Heart right ventricle (tissue), 16 donors: ENCODE results near the gene TEN1. TPM values are rescaled to one million over a fixed set of nuclear protein-coding genes. Genes with fewer than 3 reads are reported as not detected.
A peak's percentile ranks its signal among the peaks of the same experiment; 100 is the strongest.
"Not testable (repeated sequence)": the region's sequence is repeated elsewhere in the genome, so short reads cannot be mapped to it uniquely, and the experiment has no call there.

Source experiments
- ATAC-seq, 8 donors: fragments of 200-7000 bp; cut with Tn5 transposase; one replicate each; pipeline ENCODE4 v1.9.1; 2020; ENCODE audit warnings: mild to moderate bottlenecking in 8 of 8, moderate library complexity in 8 of 8, moderate number of reproducible peaks in 1 of 8
- DNase-seq, 2 donors: peaks; one replicate each; pipeline ENCODE4 v3.0.0-alpha.2; 2020
- H3K27ac ChIP-seq, 10 donors: fragments of 200-600 bp; sonication (generic) in 2 of 10; one replicate each; pipeline versions ENCODE4 v1.5.0 to v1.8.0; 2020 to 2022; ENCODE audit warnings: mild to moderate bottlenecking in 3 of 10
- H3K27me3 ChIP-seq, 7 donors: fragments of 200-600 bp; one replicate each; pipeline ENCODE4 v1.8.0; 2021 to 2022; ENCODE audit warnings: mild to moderate bottlenecking in 2 of 7
- H3K36me3 ChIP-seq, 9 donors: fragments of 200-600 bp; sonication (generic) in 1 of 9; one replicate each; pipeline versions ENCODE4 v1.5.0 to v1.8.0; 2020 to 2022; ENCODE audit warnings: mild to moderate bottlenecking in 2 of 9
- H3K4me1 ChIP-seq, 9 donors: fragments of 200-600 bp; sonication (generic) in 1 of 9; one replicate each; pipeline versions ENCODE4 v1.5.0 to v1.8.0; 2020 to 2022; ENCODE audit warnings: mild to moderate bottlenecking in 4 of 9
- H3K4me3 ChIP-seq, 10 donors: fragments of 200-600 bp; sonication (generic) in 2 of 10; one replicate each; pipeline versions ENCODE4 v1.5.0 to v1.8.0; 2020 to 2022; ENCODE audit warnings: mild to moderate bottlenecking in 7 of 10, moderate library complexity in 2 of 10
- H3K9me3 ChIP-seq, 11 donors: fragments of 200-600 bp in 10 of 11; sonication (generic) in 2 of 11; one replicate each; pipeline versions ENCODE4 v1.5.0 to v1.8.0; 2013 to 2022; ENCODE audit warnings: mild to moderate bottlenecking in 2 of 11, control low read depth in 1 of 11, moderate library complexity in 1 of 11
- WGBS, 2 donors: extraction: QIAGEN DNeasy Blood & Tissue Kit; methylation state at CpG; one replicate each; pipeline ENCODE4 v1.1.7; 2013; ENCODE audit warnings: inconsistent platforms in 1 of 2; 5-methylcytosine and 5-hydroxymethylcytosine counted together
- intact Hi-C, 10 donors: fragments of 100-400 bp; cut with DNase I; formaldehyde crosslinking; loops; one replicate each; pipeline versions ENCODE4 v1.11.1 to v1.14.2; 2022
- polyA plus RNA-seq, 2 donors: library from polyadenylated mRNA; stranded (reverse); fragments of 200-250 nt; gene quantifications; one replicate each; pipeline ENCODE4 v1.2.3, GENCODE V29; 2013
- total RNA-seq, 10 donors: library from RNA; stranded (reverse); fragmentation: NEBNext Ultra II Directional in 3 of 10; extraction: Animal tissue kit (Norgen Biotek cat#: 25700) in 3 of 10; gene quantifications; one replicate each; pipeline versions ENCODE4 v1.2.1 to v1.2.4, GENCODE V29; 2021 to 2023
- TF ChIP-seq, protein P1 (sequence below), 9 donors: fragments of 200-600 bp; sonication (generic) in 2 of 9; IDR thresholded peaks; one replicate each; pipeline versions ENCODE4 v1.5.0 to v1.8.0; 2021 to 2022; ENCODE audit warnings: antibody characterized with exemption in 9 of 9, mild to moderate bottlenecking in 5 of 9, moderate library complexity in 1 of 9
- donor health status: Arrhythmogenic right ventricular cardiomyopathy.
- donor health status: ischemic (EF 13 %, LVEDD 7.1; RV severe dilation, severe dysfunction).
- donor health status: healthy with polysubstance abuse.
- donor health status: DM: no; HTN: yes; CAD: no.
- donor health status: DM: no; HTN: no; CAD: no.
- donor health status: ischemic (EF 25% LVEDD 6.9; RV normal size, moderate dysfunction).
- donor health status: ischemic (EF 25% LVEDD 5.7; RV mildly dilated, moderate dysfunction).
- donor health status: healthy.
- donor health status: DM: yes; HTN: yes; CAD: no.
- donor health status: Ischemic cardiomyopathy.
- donor health status: ischemic (EF 35%, LVEDD 5.7; RV mildly dilated, moderate dysfunction).
- donor health status: nonischemic (EF 11% LVEDD 7.7; RV severe dilation, severe dysfunction).
- donor health status: DM: yes; HTN: yes; CAD: no.
- donor health status: PGD.
- donor health status: ischemic (EF 29% LVEDD 5.4; RV normal size, mild dysfunction).
- donor health status: nonischemic (EF 23%, LVEDD 6.1; RV moderate dilation, normal function).

TEN1 gene
- total and polyA plus RNA-seq, 12 donors: 4.4 to 20.1 (median 9.7) TPM

- no peaks in the 10 kb centered on the region for H3K9me3 ChIP-seq
- peak overlapping the region in 1 of 10 donors; percentile 9 for H3K27ac ChIP-seq
- H3K36me3 ChIP-seq: peaks cover 0 to 67% (median 24%) of the 10 kb centered on the region in 9 donors
- intact Hi-C loops: no loop called here
- DNase-seq (no peak), ATAC-seq (peak in 2 of 8 donors; percentile 47 to 53)
- H3K27me3 ChIP-seq: no peaks in the 10 kb centered on the region
- peaks cover 0 to 29% (median 22%) of the 10 kb centered on the region in 9 donors for H3K4me1 ChIP-seq
- no peak overlapping the region for H3K4me3 ChIP-seq
- TF ChIP-seq, protein P1, sequence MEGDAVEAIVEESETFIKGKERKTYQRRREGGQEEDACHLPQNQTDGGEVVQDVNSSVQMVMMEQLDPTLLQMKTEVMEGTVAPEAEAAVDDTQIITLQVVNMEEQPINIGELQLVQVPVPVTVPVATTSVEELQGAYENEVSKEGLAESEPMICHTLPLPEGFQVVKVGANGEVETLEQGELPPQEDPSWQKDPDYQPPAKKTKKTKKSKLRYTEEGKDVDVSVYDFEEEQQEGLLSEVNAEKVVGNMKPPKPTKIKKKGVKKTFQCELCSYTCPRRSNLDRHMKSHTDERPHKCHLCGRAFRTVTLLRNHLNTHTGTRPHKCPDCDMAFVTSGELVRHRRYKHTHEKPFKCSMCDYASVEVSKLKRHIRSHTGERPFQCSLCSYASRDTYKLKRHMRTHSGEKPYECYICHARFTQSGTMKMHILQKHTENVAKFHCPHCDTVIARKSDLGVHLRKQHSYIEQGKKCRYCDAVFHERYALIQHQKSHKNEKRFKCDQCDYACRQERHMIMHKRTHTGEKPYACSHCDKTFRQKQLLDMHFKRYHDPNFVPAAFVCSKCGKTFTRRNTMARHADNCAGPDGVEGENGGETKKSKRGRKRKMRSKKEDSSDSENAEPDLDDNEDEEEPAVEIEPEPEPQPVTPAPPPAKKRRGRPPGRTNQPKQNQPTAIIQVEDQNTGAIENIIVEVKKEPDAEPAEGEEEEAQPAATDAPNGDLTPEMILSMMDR (IDR thresholded peaks at IDR 0.05): no peak
- WGBS, 2 donors: 51 to 62% methylated on average over 8 of the region's 8 CpGs
Observed at GRCh38 chr17:75959051-75959838, 19.8 kb upstream of the TEN1 start.

GRCh38 chr17:75959839-75960511 lies 19.1 kb upstream of the TEN1 start:
- DNase-seq: no peak
- H3K27me3 ChIP-seq: no peaks in the 10 kb centered on the region
- TF ChIP-seq, protein P1 (IDR thresholded peaks at IDR 0.05): no peak
- peaks cover 0 to 66% (median 16%) of the 10 kb centered on the region in 9 donors for H3K36me3 ChIP-seq
- ATAC-seq: peak in 2 of 8 donors; percentile 33 to 37
- H3K9me3 ChIP-seq: no peaks in the 10 kb centered on the region
- WGBS, 2 donors: 95 to 97% methylated on average over 11 of the region's 11 CpGs
- H3K4me1 ChIP-seq: peaks cover 0 to 33% (median 22%) of the 10 kb centered on the region in 9 donors
- H3K4me3 ChIP-seq: no peak overlapping the region
- no peak overlapping the region for H3K27ac ChIP-seq
- intact Hi-C loops: no loop called here

GRCh38 chr17:75965468-75965867 lies 13.6 kb upstream of the TEN1 start:
- H3K9me3 ChIP-seq: no peaks in the 10 kb centered on the region
- 94 to 95% methylated on average over 6 of the region's 6 CpGs for WGBS, 2 donors
- H3K27me3 ChIP-seq: no peaks in the 10 kb centered on the region
- no peak overlapping the region for H3K4me3 ChIP-seq
- intact Hi-C loops: no loop called here
- TF ChIP-seq, protein P1 (IDR thresholded peaks at IDR 0.05): no peak
- H3K27ac ChIP-seq: no peak overlapping the region
- DNase-seq: no peak
- no peak for ATAC-seq
- H3K4me1 ChIP-seq: peaks cover 0 to 29% (median 16%) of the 10 kb centered on the region in 9 donors
- H3K36me3 ChIP-seq: peaks cover 0 to 58% (median 13%) of the 10 kb centered on the region in 9 donors

DNA sequence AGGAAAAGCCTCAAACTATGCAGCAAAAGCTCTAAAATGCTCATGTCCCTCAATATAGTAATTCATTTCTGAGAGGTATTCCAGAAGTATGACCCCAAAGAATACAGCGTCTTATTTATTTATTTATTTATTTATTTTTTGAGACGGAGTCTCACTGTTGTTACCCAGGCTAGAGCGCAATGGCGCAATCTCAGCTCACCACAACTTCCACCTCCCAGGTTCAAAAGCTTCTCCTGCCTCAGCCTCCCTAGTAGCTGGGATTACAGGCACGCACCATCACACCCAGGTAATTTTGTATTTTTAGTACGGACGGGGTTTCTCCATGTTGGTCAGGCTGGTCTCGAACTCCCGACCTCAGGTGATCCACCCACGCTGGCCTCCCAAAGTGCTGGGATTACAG lies 10.0 kb upstream of the TEN1 start:
- H3K9me3 ChIP-seq, DNase-seq, ATAC-seq, H3K27me3 ChIP-seq, H3K4me3 ChIP-seq, intact Hi-C loops: not testable (repeated sequence)
- Histone ChIP-seq H3K36me3 (peaks cover 0 to 76% (median 20%) of the 10 kb centered on the region in 9 donors), H3K27ac (peak overlapping the region in 2 of 10 donors; percentile 60 to 86), H3K4me1 (peaks cover 0 to 31% (median 16%) of the 10 kb centered on the region in 9 donors)
- WGBS, 2 donors: 88 to 97% methylated on average over 10 of the region's 10 CpGs
